RWPE2 (cell line): ENCODE results near the gene EML4.
"Not testable (repeated sequence)": the region's sequence is repeated elsewhere in the genome, so short reads cannot be mapped to it uniquely, and the experiment has no call there.

Experiments used
- ATAC-seq: fragments of 200-7000 bp; cut with Tn5 transposase; 3 replicates; pipeline ENCODE4 v1.9.1; 2021; ENCODE audit warnings: low read depth
- DNase-seq: peaks from one replicate; pipeline ENCODE4 v3.0.0-alpha.2; 2020; ENCODE audit warnings: low spot score
- H3K27ac ChIP-seq: fragments of 450-650 bp; 2 replicates; pipeline ENCODE4 v1.5.1; 2017; ENCODE audit warnings: mild to moderate bottlenecking; ENCODE audit not compliant: poor library complexity, severe bottlenecking
- H3K27me3 ChIP-seq: fragments of 250-450 bp; sonication (Bioruptor Pico); 2 replicates; pipeline ENCODE4 v1.5.1; 2021; ENCODE audit warnings: mild to moderate bottlenecking, moderate library complexity; ENCODE audit not compliant: insufficient read depth, poor library complexity, severe bottlenecking
- H3K36me3 ChIP-seq: fragments of 250-450 bp; sonication (Bioruptor Pico); 2 replicates; pipeline ENCODE4 v1.5.1; 2020; ENCODE audit warnings: low read depth, mild to moderate bottlenecking, moderate library complexity
- H3K4me1 ChIP-seq: fragments of 250-450 bp; sonication (Bioruptor Pico); 2 replicates; pipeline ENCODE4 v1.5.1; 2021; ENCODE audit warnings: mild to moderate bottlenecking, moderate library complexity; ENCODE audit not compliant: insufficient read depth, poor library complexity, severe bottlenecking
- H3K4me3 ChIP-seq: fragments of 250-450 bp; sonication (Bioruptor Pico); 2 replicates; pipeline ENCODE4 v1.5.1; 2021; ENCODE audit warnings: mild to moderate bottlenecking, moderate library complexity; ENCODE audit not compliant: severe bottlenecking
- H3K9me3 ChIP-seq: fragments of 250-450 bp; sonication (Bioruptor Pico); 2 replicates; pipeline ENCODE4 v1.5.1; 2021; ENCODE audit warnings: mild to moderate bottlenecking, moderate library complexity; ENCODE audit not compliant: severe bottlenecking
- TF ChIP-seq, protein P1 (sequence below): fragments of 450-650 bp; IDR thresholded peaks from one replicate; pipeline ENCODE4 v1.5.1; 2017; ENCODE audit warnings: mild to moderate bottlenecking, moderate library complexity; ENCODE audit not compliant: poor library complexity, severe bottlenecking

EML4 gene

DNA sequence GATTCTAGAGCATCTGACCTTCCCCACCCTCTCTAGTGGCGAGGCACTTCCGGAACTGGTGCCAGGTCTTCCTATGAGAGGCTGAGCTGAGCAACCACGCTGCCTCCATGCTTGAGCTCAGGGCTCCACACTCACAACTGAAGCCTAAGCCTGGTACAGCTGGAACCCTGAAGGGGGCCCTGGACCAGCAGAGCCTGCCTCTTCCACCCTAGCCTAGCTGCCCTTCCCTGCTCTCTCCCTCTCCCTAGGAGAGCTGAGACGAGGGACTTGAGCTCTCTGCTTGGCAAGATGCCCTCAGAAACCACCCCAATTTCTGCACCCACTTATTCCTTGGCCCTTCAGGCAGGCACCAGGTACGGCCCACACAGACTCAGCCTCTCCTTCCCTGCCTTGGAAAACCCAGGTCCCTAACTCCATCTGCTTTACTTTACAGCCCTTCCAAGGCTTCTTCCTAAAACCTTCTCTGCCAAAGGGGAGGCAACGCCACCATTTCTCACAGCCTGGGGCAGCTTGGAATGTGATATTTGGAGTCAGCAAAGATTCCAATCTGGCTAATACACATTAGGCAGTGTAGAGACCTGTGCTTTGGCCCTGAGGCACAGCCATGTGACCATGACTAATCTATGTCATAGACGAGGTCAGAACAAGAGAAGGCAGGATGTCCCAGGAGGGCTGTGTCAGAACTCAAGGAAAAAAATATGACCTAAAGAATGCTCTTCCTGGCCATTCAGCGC, 173.1 kb downstream of the EML4 start:
- DNase-seq = no peak
- peak; percentile 89 for ATAC-seq
- peaks cover 13% of the 10 kb centered on the region for H3K4me1 ChIP-seq
- H3K27me3 ChIP-seq = no peaks in the 10 kb centered on the region
- H3K27ac ChIP-seq = peak overlapping the region; percentile 36
- TF ChIP-seq, protein P1, sequence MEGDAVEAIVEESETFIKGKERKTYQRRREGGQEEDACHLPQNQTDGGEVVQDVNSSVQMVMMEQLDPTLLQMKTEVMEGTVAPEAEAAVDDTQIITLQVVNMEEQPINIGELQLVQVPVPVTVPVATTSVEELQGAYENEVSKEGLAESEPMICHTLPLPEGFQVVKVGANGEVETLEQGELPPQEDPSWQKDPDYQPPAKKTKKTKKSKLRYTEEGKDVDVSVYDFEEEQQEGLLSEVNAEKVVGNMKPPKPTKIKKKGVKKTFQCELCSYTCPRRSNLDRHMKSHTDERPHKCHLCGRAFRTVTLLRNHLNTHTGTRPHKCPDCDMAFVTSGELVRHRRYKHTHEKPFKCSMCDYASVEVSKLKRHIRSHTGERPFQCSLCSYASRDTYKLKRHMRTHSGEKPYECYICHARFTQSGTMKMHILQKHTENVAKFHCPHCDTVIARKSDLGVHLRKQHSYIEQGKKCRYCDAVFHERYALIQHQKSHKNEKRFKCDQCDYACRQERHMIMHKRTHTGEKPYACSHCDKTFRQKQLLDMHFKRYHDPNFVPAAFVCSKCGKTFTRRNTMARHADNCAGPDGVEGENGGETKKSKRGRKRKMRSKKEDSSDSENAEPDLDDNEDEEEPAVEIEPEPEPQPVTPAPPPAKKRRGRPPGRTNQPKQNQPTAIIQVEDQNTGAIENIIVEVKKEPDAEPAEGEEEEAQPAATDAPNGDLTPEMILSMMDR = no peak
- H3K36me3 ChIP-seq = peaks cover 34% of the 10 kb centered on the region
- H3K9me3 ChIP-seq = no peaks in the 10 kb centered on the region
- no peak overlapping the region for H3K4me3 ChIP-seq

DNA sequence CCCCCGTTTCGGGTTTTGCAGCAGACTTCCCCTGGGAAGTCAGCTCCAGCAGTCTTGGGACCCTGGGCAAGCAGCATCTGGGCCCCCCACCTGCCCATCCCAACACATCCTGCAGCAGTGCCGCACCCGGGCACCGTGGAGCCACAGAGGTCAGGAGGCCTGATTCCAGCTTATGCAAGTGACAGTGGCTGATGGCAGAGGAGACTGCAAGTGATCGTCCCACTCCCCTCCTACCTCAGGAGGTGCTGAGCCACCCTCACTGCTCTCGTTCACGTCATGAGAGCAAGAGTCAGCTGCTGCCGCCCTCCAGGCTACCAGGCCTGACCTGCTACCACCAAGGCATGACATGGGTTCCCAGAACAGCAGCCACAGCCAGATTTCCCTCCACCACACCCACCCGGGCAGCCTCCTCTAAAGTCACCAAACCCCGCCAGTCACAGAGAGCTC, 173.7 kb downstream of the EML4 start:
- ATAC-seq (no peak; the same call in 2 of the 3 replicates), DNase-seq (no peak)
- Histone ChIP-seq H3K4me3 (no peak overlapping the region), H3K9me3 (no peaks in the 10 kb centered on the region), H3K27ac (peak overlapping the region; percentile 36), H3K36me3 (peaks cover 34% of the 10 kb centered on the region), H3K27me3 (no peaks in the 10 kb centered on the region), H3K4me1 (peaks cover 13% of the 10 kb centered on the region)
- TF ChIP-seq, protein P1 = no peak

DNA sequence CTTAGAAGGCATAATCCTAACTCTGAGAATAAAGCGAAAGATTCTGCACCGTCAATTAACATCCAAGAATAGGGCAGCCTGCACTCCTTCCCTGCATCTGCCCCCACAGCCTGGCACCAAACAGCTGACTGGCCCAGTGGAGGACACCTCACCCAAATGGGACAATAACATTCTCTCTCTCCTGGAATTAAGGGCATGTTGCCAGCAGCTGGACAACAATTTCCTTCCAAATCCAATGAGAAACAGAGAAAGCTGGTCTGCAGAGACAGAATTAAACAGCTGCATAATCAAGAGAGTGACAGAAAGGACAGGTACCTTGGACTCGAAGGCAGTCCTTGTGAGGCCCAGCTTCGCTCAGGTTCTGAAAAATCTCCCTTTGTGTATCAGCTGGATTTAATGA, 176.8 kb downstream of the EML4 start:
- Histone ChIP-seq H3K4me3 (no peak overlapping the region), H3K27me3 (no peaks in the 10 kb centered on the region), H3K36me3 (peaks cover 46% of the 10 kb centered on the region), H3K9me3 (no peaks in the 10 kb centered on the region), H3K4me1 (peaks cover 13% of the 10 kb centered on the region), H3K27ac (no peak overlapping the region)
- DNase-seq = no peak
- TF ChIP-seq, protein P1 = no peak
- ATAC-seq = no peak

DNA sequence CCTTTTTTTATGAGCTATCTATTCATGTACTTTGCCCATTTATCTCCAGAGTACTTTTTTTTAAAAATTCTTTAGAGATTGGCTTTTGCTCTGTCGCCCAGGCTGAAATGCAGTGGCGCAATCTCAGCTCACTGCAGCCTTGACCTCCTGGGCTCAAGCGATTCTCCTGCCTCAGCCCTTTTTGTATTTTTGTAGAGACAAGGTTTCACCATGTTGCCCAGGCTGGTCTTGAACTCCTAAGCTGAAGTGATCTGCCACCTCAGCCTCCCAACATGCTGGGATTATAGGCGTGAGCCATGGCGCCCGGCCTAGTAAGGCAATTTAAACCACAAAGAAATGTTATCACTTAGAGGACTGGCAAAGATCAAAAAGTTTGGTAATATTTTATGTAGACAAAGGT, 177.7 kb downstream of the EML4 start:
- Histone ChIP-seq H3K36me3 (peaks cover 44% of the 10 kb centered on the region), H3K4me1 (peaks cover 13% of the 10 kb centered on the region)
- not testable (repeated sequence) for H3K4me3 ChIP-seq, DNase-seq, H3K9me3 ChIP-seq, H3K27ac ChIP-seq, H3K27me3 ChIP-seq, ATAC-seq

DNA sequence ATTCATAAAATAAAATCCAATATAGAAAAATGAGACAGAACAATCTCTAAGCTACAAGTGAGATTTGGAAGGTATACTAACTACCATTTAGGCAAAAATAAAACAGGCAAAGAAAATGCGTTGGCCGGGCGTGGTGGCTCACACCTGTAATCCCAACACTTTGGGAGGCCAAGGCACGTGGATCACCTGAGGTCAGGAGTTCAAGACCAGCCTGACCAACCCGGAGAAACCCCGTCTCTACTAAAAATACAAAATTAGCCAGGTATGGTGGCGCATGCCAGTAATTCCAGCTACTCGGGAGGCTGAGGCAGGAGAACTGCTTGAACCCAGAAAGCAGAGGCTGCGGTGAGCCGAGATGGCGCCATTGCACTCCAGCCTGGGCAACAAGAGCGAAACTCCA, 178.4 kb downstream of the EML4 start:
- not testable (repeated sequence) for H3K9me3 ChIP-seq, H3K4me1 ChIP-seq, H3K27me3 ChIP-seq, H3K4me3 ChIP-seq, ATAC-seq, DNase-seq, H3K27ac ChIP-seq
- peaks cover 47% of the 10 kb centered on the region for H3K36me3 ChIP-seq
